NCI-H82 treated with DMSO at 0.1 percent for 48 hours (cell line): Measurements from ENCODE around the gene SLC16A3.
"Not testable (repeated sequence)": the region's sequence is repeated elsewhere in the genome, so short reads cannot be mapped to it uniquely, and the experiment has no call there.

Source experiments
- DNase-seq: peaks from one replicate; lab custom pipeline; 2025; ENCODE audit not compliant: unreplicated experiment; lab: John Stamatoyannopoulos, UW

The SLC16A3 gene

DNA sequence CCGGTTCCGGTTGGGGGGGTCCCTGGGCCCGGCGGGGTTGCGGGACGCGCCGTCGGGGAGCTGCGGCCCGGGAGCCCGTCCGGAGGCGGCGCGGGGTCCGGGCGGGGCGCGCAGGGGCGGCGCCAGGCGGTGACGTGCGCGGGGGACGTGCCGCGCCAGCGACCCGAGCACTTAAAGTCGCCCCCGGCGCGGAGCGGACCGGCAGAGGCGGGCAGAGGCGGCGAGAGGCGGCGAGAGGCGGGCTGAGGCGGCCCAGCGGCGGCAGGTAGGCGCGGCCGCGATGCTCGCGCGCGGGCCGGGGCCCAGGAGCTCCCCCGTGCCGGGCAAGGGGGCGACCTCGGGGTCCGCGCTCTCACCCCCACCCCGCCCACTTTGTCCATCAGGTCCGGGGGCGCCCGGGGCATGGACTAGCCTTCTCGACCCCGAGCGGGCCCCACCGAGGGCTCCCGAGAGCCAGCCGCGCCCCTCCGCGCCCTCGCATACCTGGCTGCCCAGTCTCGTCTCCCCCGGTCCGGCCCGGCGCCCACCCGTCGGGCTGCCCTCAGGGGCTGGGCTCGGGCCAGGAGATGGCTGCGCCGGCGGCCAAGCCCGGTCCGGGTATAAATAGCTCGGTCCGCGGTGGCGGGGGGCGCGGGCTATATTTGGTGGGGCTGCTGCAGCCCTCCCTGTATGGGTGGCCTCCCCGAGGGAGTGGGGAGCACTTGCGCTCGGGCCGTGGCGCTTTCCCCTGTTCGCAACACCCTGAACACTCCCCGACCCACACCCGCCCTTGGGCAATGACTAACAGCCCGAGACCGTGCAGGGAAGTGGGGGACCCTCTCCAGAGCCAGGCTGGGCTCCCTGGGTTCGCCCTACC, at the start of gene SLC16A3:
SLC16A3 (plus strand) TSS at position 201 of the 856 bp plus-strand sequence. CDS start 6,967 bp downstream, outside the sequence.
- DNase-seq: no peak

DNA sequence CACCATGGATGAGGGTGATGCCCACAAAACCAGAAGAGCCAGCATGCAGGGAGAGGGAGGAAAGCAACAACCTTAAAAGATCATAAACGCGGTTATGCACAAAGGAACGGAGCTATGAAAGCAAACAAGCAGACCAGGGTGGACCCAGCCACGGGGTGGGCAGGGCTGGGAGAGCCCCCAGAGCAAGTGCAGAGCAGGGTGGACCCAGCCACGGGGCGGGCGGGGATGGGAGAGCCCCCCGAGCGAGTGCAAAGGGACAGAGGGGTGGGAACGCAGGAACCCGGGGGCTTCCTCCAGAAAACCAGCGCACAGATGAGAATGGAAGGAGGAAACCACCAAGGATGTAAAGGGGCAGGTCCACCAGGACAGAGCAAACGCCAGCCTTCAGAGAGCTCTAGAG, 49.4 kb upstream of the SLC16A3 start:
- no peak for DNase-seq

DNA sequence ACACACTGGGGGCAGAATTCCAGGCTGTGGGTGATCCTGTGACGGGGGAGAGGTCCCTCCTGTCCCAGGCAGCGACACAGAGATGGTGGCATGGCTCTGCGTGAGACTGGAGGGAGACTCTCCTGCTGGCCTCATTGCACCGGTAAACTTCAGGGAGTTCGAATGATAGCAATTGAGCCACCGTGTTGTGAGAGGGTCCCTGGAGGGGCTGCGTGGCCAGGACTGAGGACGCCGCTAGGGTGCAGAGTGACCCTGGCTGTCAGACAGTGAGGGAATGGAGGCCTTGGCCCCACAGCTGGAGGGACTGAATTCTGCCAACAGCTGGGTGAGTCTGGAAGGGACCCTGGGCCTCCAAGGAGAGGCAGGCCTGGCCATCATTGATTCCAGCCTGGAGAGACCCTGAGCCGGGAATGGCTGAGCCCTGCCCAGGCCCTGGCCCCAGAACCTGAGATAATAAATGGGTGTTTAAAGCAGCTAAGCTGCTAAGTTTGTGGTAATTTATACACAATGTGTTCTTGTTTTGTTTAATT, 48.8 kb upstream of the SLC16A3 start:
- no peak for DNase-seq

GRCh38 chr17:82180776-82181528, 47.9 kb upstream of the SLC16A3 start:
- DNase-seq: no peak

GRCh38 chr17:82184761-82185160, 44.1 kb upstream of the SLC16A3 start:
- DNase-seq: no peak

- no peak for DNase-seq
Observed at GRCh38 chr17:82186221-82186620, 42.6 kb upstream of the SLC16A3 start.

GRCh38 chr17:82187500-82187899, 41.3 kb upstream of the SLC16A3 start:
- no peak for DNase-seq

- DNase-seq: no peak
Observed at GRCh38 chr17:82188001-82188961, 40.6 kb upstream of the SLC16A3 start.

- not testable (repeated sequence) for DNase-seq
Observed at GRCh38 chr17:82193050-82193449, 35.8 kb upstream of the SLC16A3 start.

DNA sequence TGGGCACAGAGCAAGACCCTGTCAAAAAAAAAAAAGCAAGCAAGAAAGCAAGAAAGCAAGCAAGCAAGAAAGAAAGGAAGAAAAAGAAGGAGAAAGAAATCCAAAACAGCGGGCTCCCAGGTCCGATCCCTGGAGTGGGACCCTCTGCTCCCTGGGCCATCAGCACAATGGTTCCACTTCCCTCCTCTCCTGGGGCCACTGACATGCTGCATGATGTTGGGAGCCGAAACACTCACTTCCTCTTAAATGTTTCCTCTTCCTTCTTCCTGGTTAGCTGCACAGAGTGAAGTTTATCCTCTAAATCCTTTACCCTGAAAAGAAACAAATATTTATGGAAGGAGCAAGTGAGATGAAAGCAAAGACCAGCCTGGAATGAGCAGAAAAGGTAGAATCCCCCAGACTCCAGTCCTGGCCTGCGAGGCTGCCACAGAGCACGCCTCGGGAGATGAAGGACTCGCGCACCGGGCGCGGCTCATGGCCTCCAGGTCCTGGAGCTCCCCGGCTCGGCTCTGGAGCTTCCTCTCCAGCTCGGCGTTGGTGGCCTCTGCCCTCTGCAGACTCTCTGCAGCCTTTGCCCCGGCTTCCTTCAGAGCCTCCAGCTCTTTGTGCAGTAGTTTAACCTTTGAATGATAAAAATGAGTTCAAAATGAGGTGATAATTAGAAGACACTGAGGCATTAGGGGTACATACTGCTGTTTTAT, 35.2 kb upstream of the SLC16A3 start:
- DNase-seq: no peak

- DNase-seq: no peak
Observed at GRCh38 chr17:82194765-82195164, 34.1 kb upstream of the SLC16A3 start.

DNA sequence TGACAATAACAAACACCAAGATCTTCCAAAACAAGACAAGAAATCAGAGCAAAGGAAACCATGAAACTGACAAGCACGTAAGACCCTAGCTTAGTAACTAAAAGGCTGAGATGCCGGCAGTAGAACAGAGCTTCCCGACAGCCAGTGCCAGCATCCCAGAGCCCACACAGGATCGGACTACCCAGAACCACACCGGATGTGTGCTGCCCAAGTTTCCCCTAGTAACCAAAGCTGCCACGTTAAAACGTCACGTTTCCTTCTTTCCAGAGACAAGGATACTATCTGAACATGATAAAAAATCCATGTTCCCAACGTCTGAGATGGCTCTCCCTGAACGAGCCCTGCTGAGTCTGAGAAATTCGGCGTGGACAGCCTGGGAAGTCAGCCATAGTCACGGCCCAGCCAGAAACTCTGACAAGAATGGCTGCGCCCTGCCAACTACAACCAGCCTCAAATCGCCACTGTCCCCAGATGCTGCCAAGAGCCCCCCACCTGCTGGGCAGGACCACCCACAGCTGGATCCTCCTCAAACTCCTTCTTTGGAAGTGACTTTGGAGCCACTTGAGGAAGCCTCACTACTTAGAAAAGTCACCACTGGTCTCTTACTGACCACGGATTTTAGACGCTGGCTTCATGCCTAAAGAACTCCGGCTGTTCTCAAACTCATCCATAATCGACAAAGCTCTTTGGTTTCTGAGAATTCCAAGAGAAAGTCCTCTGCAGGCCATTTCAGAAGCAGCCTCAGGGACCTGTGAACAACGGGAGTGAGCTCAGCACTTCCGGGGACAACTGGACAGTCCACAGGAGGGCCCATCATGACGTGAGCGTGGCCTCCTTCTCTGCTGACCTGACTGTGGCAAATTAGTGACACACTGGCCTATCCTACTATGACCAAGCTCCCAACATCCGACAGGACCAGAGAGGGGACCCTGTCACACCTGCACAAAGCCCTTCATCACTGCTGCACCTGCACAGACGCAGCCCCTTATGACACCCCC, 32.9 kb upstream of the SLC16A3 start:
- DNase-seq: no peak

GRCh38 chr17:82198092-82198491, 30.8 kb upstream of the SLC16A3 start:
- DNase-seq: no peak

DNA sequence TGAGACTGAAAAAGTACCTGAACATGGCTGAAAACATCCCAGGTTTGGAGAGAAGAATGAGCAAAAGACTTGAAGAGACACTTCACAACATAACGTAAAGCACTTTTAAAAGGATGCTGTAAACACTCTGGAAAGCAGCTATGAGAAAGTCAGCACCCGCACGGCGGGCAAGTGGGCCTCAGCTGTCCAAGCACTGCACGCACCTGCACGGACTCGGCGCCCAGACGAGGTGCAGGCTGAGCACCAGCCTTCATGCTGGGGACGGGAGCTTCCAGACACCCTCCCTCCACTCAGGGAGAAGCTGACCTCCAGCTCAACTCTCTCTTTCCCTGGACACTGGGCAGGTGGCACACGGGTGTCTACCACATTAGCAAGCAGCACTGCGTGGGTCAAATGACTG, 29.3 kb upstream of the SLC16A3 start:
- DNase-seq: no peak

DNA sequence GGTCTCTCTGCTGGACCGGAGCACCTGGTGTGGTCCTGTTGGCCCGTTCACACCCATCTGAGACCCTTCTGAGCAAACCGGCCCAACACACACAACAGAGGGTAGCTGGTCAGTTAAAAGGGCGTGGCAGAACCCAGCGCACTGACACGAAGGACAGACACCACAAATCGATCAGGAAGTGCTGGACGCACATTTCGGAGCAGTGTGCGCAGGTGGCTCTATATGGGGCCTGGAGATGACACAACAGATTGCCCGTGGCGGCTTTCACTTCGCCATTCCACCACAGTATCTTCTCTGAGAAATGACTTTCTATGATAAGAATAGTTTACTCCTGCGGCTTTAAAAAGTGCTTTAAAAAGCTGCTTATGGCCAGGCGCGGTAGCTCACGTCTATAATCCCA, 28.7 kb upstream of the SLC16A3 start:
- DNase-seq: no peak

- no peak for DNase-seq
Observed at GRCh38 chr17:82200743-82201497, 27.9 kb upstream of the SLC16A3 start.

DNA sequence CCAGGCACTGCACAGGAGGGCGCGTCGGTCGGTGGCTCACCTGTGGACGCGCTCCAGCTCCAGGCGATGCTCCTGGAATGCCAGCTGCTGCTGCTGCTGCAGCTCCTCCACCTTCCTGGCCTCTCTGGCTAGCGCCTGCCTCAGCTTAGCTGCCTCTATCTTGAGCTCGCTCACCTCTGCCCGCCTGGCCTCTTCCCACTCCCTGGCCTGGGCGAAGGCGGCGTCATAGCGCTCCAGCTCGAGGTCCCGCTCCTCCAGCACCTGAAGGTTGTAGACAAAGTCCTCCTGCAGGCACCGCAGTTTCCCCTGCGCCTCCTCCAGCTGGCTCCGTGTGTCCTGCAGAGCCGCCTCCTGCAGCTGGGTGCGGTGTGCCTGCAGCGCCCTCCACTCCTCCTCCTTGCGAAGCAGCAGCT, 27.3 kb upstream of the SLC16A3 start:
- DNase-seq: no peak

DNA sequence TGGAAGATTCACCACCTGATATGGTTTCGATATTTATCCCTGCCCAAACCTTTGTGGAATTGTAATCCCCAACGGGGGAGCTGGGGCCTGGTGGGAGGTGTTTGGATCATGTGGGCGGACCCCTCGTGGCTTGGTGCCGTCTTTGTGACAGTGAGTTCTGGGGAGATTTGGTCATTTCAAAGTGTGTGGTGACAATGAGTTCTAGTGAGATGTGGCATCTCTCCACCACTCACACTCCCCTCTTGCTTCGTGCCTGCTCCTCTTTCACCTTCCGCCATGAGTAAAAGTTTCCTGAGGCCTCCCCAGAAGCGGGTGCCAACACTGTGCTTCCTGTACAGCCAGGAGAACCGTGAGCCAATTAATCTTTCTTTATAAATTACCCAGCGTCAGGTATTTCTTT, 25.9 kb upstream of the SLC16A3 start:
- DNase-seq: no peak
